ENCODE results near the gene MYO9A. TPM values are rescaled to one million over a fixed set of nuclear protein-coding genes. Genes with fewer than 3 reads are reported as not detected.

The MYO9A gene
- total RNA-seq, 1 experiment from 2014 or later: 34.0 TPM

DNA sequence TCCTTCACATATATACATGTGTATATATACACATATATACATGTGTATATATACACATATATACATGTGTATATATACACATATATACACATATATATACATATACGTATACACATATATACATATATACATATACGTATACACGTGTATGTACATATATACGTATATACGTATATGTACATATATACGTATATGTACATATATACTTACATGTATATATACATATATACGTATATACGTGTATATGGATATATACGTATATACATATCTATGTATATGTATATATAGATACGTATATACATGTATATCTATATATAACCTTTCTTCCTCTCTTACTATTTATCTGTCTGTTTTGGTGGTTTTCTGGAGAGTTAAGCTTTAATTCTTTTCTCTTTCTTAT lies 192.8 kb downstream of the MYO9A start:
- no peaks in the 10 kb centered on the region for H4K20me1 ChIP-seq (ENCODE audit: insufficient read depth)
- no TSS peak for BruUV-seq (replicated peaks)
- DNase-seq: no peak
- H3K27me3 ChIP-seq (ENCODE audit: insufficient read depth, low read depth): no peaks in the 10 kb centered on the region
- intact Hi-C loops (cut with micrococcal nuclease; ENCODE audit: unreplicated experiment): no loop called here
- H3K4me3 ChIP-seq: no peak overlapping the region
- H3F3A ChIP-seq (ENCODE audit: insufficient read depth, low read depth): no peaks in the 10 kb centered on the region
- H3K27ac ChIP-seq: no peak overlapping the region
- H2AFZ ChIP-seq: no peak overlapping the region
- no peaks in the 10 kb centered on the region for H3K4me1 ChIP-seq (replicated peaks; ENCODE audit: insufficient read depth)
- no peaks in the 10 kb centered on the region for H3K9me3 ChIP-seq (ENCODE audit: insufficient read depth, low read depth)
- H3K79me2 ChIP-seq (ENCODE audit: low read depth): no peaks in the 10 kb centered on the region
- H3K9me2 ChIP-seq (ENCODE audit: insufficient read depth): no peaks in the 10 kb centered on the region
- H3K36me3 ChIP-seq (ENCODE audit: low read depth): no peaks in the 10 kb centered on the region
- no peak overlapping the region for H3K4me2 ChIP-seq
- ChIA-PET CTCF (no interaction called here), POLR2A (ENCODE audit: unreplicated experiment) (no interaction called here)
- no peak for TF ChIP-seq EZH2 (IDR thresholded peaks at IDR 0.05; ENCODE audit: low read depth)
- TF ChIP-seq CTCF (conservative IDR thresholded peaks at IDR 0.05): no peak

- Histone ChIP-seq H4K20me1 (ENCODE audit: insufficient read depth) (no peaks in the 10 kb centered on the region), H3K79me2 (ENCODE audit: low read depth) (no peaks in the 10 kb centered on the region), H3K36me3 (ENCODE audit: low read depth) (no peaks in the 10 kb centered on the region), H2AFZ (no peak overlapping the region), H3K27ac (no peak overlapping the region), H3K4me3 (no peak overlapping the region), H3K9me2 (ENCODE audit: insufficient read depth) (no peaks in the 10 kb centered on the region), H3K4me2 (no peak overlapping the region), H3K27me3 (ENCODE audit: insufficient read depth, low read depth) (no peaks in the 10 kb centered on the region), H3K4me1 (replicated peaks; ENCODE audit: insufficient read depth) (no peaks in the 10 kb centered on the region), H3K9me3 (ENCODE audit: insufficient read depth, low read depth) (no peaks in the 10 kb centered on the region), H3F3A (ENCODE audit: insufficient read depth, low read depth) (no peaks in the 10 kb centered on the region)
- BruUV-seq (replicated peaks): no TSS peak
- no peak for DNase-seq
- TF ChIP-seq CTCF (conservative IDR thresholded peaks at IDR 0.05) (no peak), EZH2 (IDR thresholded peaks at IDR 0.05; ENCODE audit: low read depth) (no peak)
- intact Hi-C loops (cut with micrococcal nuclease; ENCODE audit: unreplicated experiment): no loop called here
- ChIA-PET CTCF (no interaction called here), POLR2A (ENCODE audit: unreplicated experiment) (no interaction called here)
Measured at GRCh38 chr15:71921191-71921590, 196.8 kb downstream of the MYO9A start.

DNA sequence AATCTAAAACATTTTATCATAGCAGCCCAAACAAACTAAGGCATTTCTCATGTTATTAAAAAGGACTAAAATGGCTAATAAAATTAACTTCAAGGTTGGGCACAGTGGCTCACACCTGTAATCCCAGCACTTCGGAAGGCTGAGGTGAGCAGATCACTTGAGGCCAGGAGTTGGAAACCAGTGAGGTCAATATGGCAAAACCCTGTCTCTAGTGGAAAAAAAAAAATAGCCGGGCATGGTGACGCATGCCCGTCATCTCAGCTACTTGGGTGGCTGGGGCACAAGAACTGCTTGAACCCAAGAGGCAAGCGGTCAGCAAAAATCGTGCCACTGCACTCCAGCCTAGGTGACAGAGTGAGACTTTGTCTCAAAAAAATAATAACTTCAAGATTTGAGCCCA lies 197.4 kb downstream of the MYO9A start:
- no TSS peak for BruUV-seq (replicated peaks)
- POLR2A ChIA-PET (ENCODE audit: unreplicated experiment): no interaction called here
- Histone ChIP-seq H3K79me2 (ENCODE audit: low read depth) (no peaks in the 10 kb centered on the region), H3K4me1 (replicated peaks; ENCODE audit: insufficient read depth) (no peaks in the 10 kb centered on the region), H3F3A (ENCODE audit: insufficient read depth, low read depth) (no peaks in the 10 kb centered on the region), H3K27ac (no peak overlapping the region), H3K27me3 (ENCODE audit: insufficient read depth, low read depth) (no peaks in the 10 kb centered on the region), H4K20me1 (ENCODE audit: insufficient read depth) (no peaks in the 10 kb centered on the region), H2AFZ (no peak overlapping the region), H3K4me2 (no peak overlapping the region), H3K9me2 (ENCODE audit: insufficient read depth) (no peaks in the 10 kb centered on the region), H3K36me3 (ENCODE audit: low read depth) (no peaks in the 10 kb centered on the region), H3K4me3 (no peak overlapping the region), H3K9me3 (ENCODE audit: insufficient read depth, low read depth) (no peaks in the 10 kb centered on the region)
- no peak for DNase-seq
- intact Hi-C loops (cut with micrococcal nuclease; ENCODE audit: unreplicated experiment): no loop called here
- TF ChIP-seq EZH2 (IDR thresholded peaks at IDR 0.05; ENCODE audit: low read depth) (no peak), CTCF (conservative IDR thresholded peaks at IDR 0.05) (no peak)
- CTCF ChIA-PET: no interaction called here
